Endodermal cell (in vitro differentiated cells): Measurements from ENCODE around the gene MAN1B1. TPM values are rescaled to one million over a fixed set of nuclear protein-coding genes. Genes with fewer than 3 reads are reported as not detected.

Experiments used
- DNase-seq: peaks from one replicate; pipeline ENCODE4 v3.0.0-alpha.2; 2017
- H3K27ac ChIP-seq: 2 replicates; pipeline ENCODE4 v1.5.1; 2013; ENCODE audit warnings: mild to moderate bottlenecking, low read depth, low read length, moderate library complexity
- H3K27me3 ChIP-seq: 2 replicates; pipeline ENCODE4 v1.6.1; 2013; ENCODE audit warnings: mild to moderate bottlenecking, low read length, moderate library complexity; ENCODE audit not compliant: insufficient read depth, control insufficient read depth, poor library complexity, severe bottlenecking
- H3K36me3 ChIP-seq: 2 replicates; pipeline ENCODE4 v1.7.0; 2013; ENCODE audit warnings: mild to moderate bottlenecking, low read length, moderate library complexity; ENCODE audit not compliant: control insufficient read depth, insufficient read depth
- H3K4me1 ChIP-seq: one replicate; pipeline ENCODE4 v1.7.0; 2013; ENCODE audit warnings: low read length; ENCODE audit not compliant: control insufficient read depth, insufficient read depth
- H3K4me3 ChIP-seq: 2 replicates; pipeline ENCODE4 v1.5.1; 2013; ENCODE audit warnings: mild to moderate bottlenecking, low read length, moderate library complexity
- H3K9ac ChIP-seq: 2 replicates; pipeline ENCODE4 v1.6.1; 2013; ENCODE audit warnings: mild to moderate bottlenecking, low read length, moderate library complexity; ENCODE audit not compliant: poor library complexity, severe bottlenecking; ENCODE audit errors: extremely low read depth
- H3K9me3 ChIP-seq: 2 replicates; pipeline ENCODE4 v1.6.1; 2013; ENCODE audit warnings: mild to moderate bottlenecking, low read length, moderate library complexity; ENCODE audit not compliant: control insufficient read depth
- H3K27ac Mint-ChIP-seq: 2 replicates; pipeline ENCODE4 v1.8.0; 2020; ENCODE audit warnings: mixed read lengths
- H3K27me3 Mint-ChIP-seq: 2 replicates; pipeline ENCODE4 v1.8.0; 2021; ENCODE audit warnings: mild to moderate bottlenecking, mixed read lengths; ENCODE audit not compliant: insufficient read depth
- H3K36me3 Mint-ChIP-seq: 2 replicates; pipeline ENCODE4 v1.8.0; 2020; ENCODE audit warnings: low read depth, mixed read lengths
- H3K4me1 Mint-ChIP-seq: 2 replicates; pipeline ENCODE4 v1.8.0; 2020; ENCODE audit warnings: mixed read lengths
- H3K4me3 Mint-ChIP-seq: 2 replicates; pipeline ENCODE4 v1.8.0; 2020; ENCODE audit warnings: mild to moderate bottlenecking, moderate library complexity, mixed read lengths
- H3K9me3 Mint-ChIP-seq: 2 replicates; pipeline ENCODE4 v1.8.0; 2020; ENCODE audit warnings: mild to moderate bottlenecking, mixed read lengths
- CTCF ChIP-seq: fragments of 200-600 bp; sonication (generic); conservative IDR thresholded peaks from 2 replicates; pipeline ENCODE4 v1.5.0; 2021; ENCODE audit warnings: antibody characterized with exemption, mild to moderate bottlenecking
- WGBS, 2 experiments: methylation state at CpG; one replicate each; pipeline versions ENCODE4 v1.1.5 to v1.1.7; 2013; ENCODE audit warnings: missing lambda C conversion rate in 2 of 2, mixed read lengths in 1 of 2; ENCODE audit not compliant: insufficient coverage in 1 of 2, insufficient read length in 1 of 2; 5-methylcytosine and 5-hydroxymethylcytosine counted together
- total RNA-seq, 2 donors: library from RNA; stranded (reverse); fragmentation: NEBNext Ultra II Directional in 1 of 2; extraction: Animal tissue kit (Norgen Biotek cat#: 25700) in 1 of 2; gene quantifications; 2 replicates in 1 of 2; 3 replicates in 1 of 2; pipeline ENCODE4 v1.2.1, GENCODE V29; 2021

MAN1B1 gene
- total RNA-seq, 2 donors from 2014 or later = 62.1 to 63.5 TPM

DNA sequence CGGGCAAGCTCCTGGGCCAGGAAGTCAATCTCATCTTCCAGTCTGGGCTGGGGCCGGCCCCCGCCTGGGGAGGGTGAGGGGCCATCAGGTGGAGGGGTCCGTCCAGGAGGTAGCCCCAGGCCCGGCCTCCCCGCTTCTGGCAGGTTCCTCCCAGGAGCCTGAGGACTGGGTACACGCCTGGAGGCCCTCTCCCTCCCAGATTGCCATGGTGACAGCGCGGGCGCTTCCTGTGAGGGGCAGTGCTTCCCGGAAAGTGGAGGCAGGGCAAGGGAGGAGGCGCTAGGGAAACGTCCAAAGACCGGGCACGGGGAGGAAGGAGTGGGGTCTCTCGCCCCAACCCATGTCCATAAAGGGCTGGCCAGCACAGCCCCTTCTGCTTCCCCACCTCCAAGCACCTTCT is 45.7 kb upstream of the MAN1B1 start:
- H3K36me3 ChIP-seq = peaks cover 10% of the 10 kb centered on the region
- peaks cover 6% of the 10 kb centered on the region for H3K4me1 ChIP-seq
- H3K27ac ChIP-seq = no peak overlapping the region
- Mint-ChIP-seq H3K9me3 (no peaks in the 10 kb centered on the region), H3K36me3 (peaks cover 12% of the 10 kb centered on the region), H3K27ac (no peak overlapping the region), H3K4me3 (no peak overlapping the region), H3K27me3 (peaks cover 12% of the 10 kb centered on the region), H3K4me1 (no peaks in the 10 kb centered on the region)
- TF ChIP-seq CTCF = no peak
- no peak overlapping the region for H3K9ac ChIP-seq
- no peak for DNase-seq
- H3K4me3 ChIP-seq = no peak overlapping the region
- H3K9me3 ChIP-seq = no peaks in the 10 kb centered on the region
- H3K27me3 ChIP-seq = peaks cover 15% of the 10 kb centered on the region
- 82 to 97% methylated on average over 4 to 16 of the region's 16 CpGs for WGBS, 2 experiments

GRCh38 chr9:137042751-137043727 is 43.7 kb upstream of the MAN1B1 start:
- Mint-ChIP-seq H3K4me3 (no peak overlapping the region), H3K36me3 (peaks cover 8% of the 10 kb centered on the region), H3K4me1 (no peaks in the 10 kb centered on the region), H3K9me3 (no peaks in the 10 kb centered on the region), H3K27ac (no peak overlapping the region), H3K27me3 (peaks cover 30% of the 10 kb centered on the region)
- peaks cover 6% of the 10 kb centered on the region for H3K4me1 ChIP-seq
- H3K4me3 ChIP-seq = no peak overlapping the region
- no peak for DNase-seq
- H3K27me3 ChIP-seq = peaks cover 27% of the 10 kb centered on the region
- WGBS, 2 experiments = 85 to 93% methylated on average over 15 to 36 of the region's 36 CpGs
- no peak overlapping the region for H3K27ac ChIP-seq
- peaks cover 10% of the 10 kb centered on the region for H3K36me3 ChIP-seq
- H3K9ac ChIP-seq = no peak overlapping the region
- TF ChIP-seq CTCF = no peak
- no peaks in the 10 kb centered on the region for H3K9me3 ChIP-seq

DNA sequence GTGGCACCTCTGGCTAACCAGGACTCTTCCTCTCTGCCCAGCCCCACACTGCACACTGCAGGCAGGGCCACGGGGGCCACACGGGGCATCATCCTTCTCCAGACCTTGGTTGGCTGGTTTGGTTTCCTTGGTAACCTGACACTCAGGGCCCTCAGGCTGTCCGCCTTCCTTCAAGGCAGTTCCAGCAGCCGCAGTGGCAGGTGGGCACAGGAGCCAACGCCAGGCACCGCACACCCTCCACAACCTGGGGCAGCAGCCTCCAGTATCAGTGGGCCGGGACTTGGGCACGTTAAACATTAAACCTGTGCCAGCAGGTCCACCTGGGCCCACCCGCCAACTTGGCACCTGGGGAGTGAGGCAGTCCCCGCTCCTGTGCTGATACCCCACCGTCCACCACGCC is 42.7 kb upstream of the MAN1B1 start:
- Histone ChIP-seq H3K4me1 (peaks cover 6% of the 10 kb centered on the region), H3K9me3 (no peaks in the 10 kb centered on the region), H3K9ac (no peak overlapping the region), H3K4me3 (no peak overlapping the region), H3K27me3 (peaks cover 35% of the 10 kb centered on the region), H3K27ac (no peak overlapping the region), H3K36me3 (peaks cover 5% of the 10 kb centered on the region)
- 91 to 95% methylated on average over 8 to 12 of the region's 12 CpGs for WGBS, 2 experiments
- no peak for DNase-seq
- Mint-ChIP-seq H3K4me1 (no peaks in the 10 kb centered on the region), H3K4me3 (no peak overlapping the region), H3K27me3 (peaks cover 37% of the 10 kb centered on the region), H3K9me3 (no peaks in the 10 kb centered on the region), H3K36me3 (peaks cover 2% of the 10 kb centered on the region), H3K27ac (no peak overlapping the region)
- no peak for TF ChIP-seq CTCF
